HFFc6 (cell line): ENCODE data around the gene BCAS3. TPM values are rescaled to one million over a fixed set of nuclear protein-coding genes. Genes with fewer than 3 reads are reported as not detected.

Experiments used
- DNase-seq: peaks from one replicate; pipeline ENCODE4 v3.0.0-alpha.2; 2018
- H3K27ac Mint-ChIP-seq: 2 replicates; pipeline ENCODE4 v1.8.0; 2020; ENCODE audit warnings: mild to moderate bottlenecking, mixed read lengths
- H3K27me3 Mint-ChIP-seq: 2 replicates; pipeline ENCODE4 v1.8.0; 2021; ENCODE audit warnings: mild to moderate bottlenecking, moderate library complexity, mixed read lengths; ENCODE audit not compliant: insufficient read depth
- H3K36me3 Mint-ChIP-seq: 2 replicates; pipeline ENCODE4 v1.8.0; 2021; ENCODE audit warnings: low read depth, mixed read lengths
- H3K4me1 Mint-ChIP-seq: 2 replicates; pipeline ENCODE4 v1.8.0; 2020; ENCODE audit warnings: low read depth, mixed read lengths
- H3K4me3 Mint-ChIP-seq: 2 replicates; pipeline ENCODE4 v1.8.0; 2020; ENCODE audit warnings: mild to moderate bottlenecking, moderate library complexity, mixed read lengths
- H3K9me3 Mint-ChIP-seq: 2 replicates; pipeline ENCODE4 v1.8.0; 2020; ENCODE audit warnings: mild to moderate bottlenecking, mixed read lengths
- total RNA-seq, 6 experiments: library from RNA; stranded (reverse); fragmentation: NEBNext Ultra II Directional; extraction: Animal tissue kit (Norgen Biotek cat#: 25700); gene quantifications; 2 replicates in 1 of 6; 3 replicates in 5 of 6; pipeline ENCODE4 v1.2.3, GENCODE V29; 2021
- TF ChIP-seq, protein P1 (sequence below): fragments of 200-600 bp; sonication (generic); IDR thresholded peaks from 2 replicates; pipeline ENCODE4 v1.5.0; 2021; ENCODE audit warnings: antibody characterized with exemption, mild to moderate bottlenecking

The BCAS3 gene
- total RNA-seq, 6 experiments from 2014 or later: 9.8 to 13.8 (median 12.0) TPM

GRCh38 chr17:61395409-61395982 is 717.8 kb downstream of the BCAS3 start:
- peaks cover 5% of the 10 kb centered on the region; the same call in 1 of the 2 replicates for H3K36me3 Mint-ChIP-seq
- TF ChIP-seq, protein P1, sequence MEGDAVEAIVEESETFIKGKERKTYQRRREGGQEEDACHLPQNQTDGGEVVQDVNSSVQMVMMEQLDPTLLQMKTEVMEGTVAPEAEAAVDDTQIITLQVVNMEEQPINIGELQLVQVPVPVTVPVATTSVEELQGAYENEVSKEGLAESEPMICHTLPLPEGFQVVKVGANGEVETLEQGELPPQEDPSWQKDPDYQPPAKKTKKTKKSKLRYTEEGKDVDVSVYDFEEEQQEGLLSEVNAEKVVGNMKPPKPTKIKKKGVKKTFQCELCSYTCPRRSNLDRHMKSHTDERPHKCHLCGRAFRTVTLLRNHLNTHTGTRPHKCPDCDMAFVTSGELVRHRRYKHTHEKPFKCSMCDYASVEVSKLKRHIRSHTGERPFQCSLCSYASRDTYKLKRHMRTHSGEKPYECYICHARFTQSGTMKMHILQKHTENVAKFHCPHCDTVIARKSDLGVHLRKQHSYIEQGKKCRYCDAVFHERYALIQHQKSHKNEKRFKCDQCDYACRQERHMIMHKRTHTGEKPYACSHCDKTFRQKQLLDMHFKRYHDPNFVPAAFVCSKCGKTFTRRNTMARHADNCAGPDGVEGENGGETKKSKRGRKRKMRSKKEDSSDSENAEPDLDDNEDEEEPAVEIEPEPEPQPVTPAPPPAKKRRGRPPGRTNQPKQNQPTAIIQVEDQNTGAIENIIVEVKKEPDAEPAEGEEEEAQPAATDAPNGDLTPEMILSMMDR: no peak
- 0 out of 2 replicates have a peak overlapping the region, but pooled peaks have one; percentile 34 for H3K4me3 Mint-ChIP-seq
- H3K27me3 Mint-ChIP-seq: no peaks in the 10 kb centered on the region; the same call in none of the 2 replicates
- H3K27ac Mint-ChIP-seq: peak overlapping the region; percentile 75
- peaks cover 32% of the 10 kb centered on the region for H3K4me1 Mint-ChIP-seq
- no peaks in the 10 kb centered on the region for H3K9me3 Mint-ChIP-seq
- DNase-seq: no peak

DNA sequence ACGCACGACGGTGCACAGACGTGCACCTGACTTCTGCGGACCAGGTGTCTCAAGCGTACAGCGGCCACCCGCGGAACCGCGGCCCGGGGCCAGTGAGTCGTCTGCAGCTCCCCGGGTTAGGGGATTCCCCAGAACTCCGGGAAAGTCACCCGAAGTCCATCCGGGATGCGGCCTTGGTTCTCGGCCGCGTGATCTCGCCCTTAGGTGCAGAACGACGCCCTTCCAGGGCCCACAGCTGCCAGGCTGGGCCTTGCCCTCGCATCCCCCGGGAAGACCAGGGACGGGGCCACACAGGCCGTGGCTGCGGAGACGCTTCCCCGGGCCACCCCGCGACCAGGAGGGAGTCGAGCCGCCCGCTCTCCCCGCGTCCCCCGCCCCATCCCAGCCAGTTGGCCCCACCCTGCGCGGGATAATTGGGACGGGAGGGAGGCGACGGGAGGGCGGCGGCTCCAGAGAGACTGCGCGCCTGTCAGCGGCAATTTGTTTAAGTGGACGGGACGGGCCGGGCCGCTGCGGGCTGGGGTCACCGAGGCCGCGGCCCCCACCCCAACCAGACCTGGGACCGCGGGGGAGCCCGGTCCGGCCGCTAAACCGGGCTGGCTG is 718.4 kb downstream of the BCAS3 start:
- Mint-ChIP-seq H3K9me3 (no peaks in the 10 kb centered on the region), H3K27ac (no peak overlapping the region), H3K4me3 (no peak overlapping the region), H3K27me3 (peaks cover 2% of the 10 kb centered on the region), H3K36me3 (peaks cover 10% of the 10 kb centered on the region), H3K4me1 (peaks cover 32% of the 10 kb centered on the region)
- no peak for DNase-seq
- TF ChIP-seq, protein P1: no peak

GRCh38 chr17:61396586-61397085 is 719.0 kb downstream of the BCAS3 start:
- Mint-ChIP-seq H3K4me3 (no peak overlapping the region), H3K4me1 (peaks cover 32% of the 10 kb centered on the region), H3K27ac (no peak overlapping the region), H3K36me3 (peaks cover 16% of the 10 kb centered on the region), H3K9me3 (no peaks in the 10 kb centered on the region), H3K27me3 (peaks cover 2% of the 10 kb centered on the region)
- TF ChIP-seq, protein P1: no peak
- DNase-seq: no peak

DNA sequence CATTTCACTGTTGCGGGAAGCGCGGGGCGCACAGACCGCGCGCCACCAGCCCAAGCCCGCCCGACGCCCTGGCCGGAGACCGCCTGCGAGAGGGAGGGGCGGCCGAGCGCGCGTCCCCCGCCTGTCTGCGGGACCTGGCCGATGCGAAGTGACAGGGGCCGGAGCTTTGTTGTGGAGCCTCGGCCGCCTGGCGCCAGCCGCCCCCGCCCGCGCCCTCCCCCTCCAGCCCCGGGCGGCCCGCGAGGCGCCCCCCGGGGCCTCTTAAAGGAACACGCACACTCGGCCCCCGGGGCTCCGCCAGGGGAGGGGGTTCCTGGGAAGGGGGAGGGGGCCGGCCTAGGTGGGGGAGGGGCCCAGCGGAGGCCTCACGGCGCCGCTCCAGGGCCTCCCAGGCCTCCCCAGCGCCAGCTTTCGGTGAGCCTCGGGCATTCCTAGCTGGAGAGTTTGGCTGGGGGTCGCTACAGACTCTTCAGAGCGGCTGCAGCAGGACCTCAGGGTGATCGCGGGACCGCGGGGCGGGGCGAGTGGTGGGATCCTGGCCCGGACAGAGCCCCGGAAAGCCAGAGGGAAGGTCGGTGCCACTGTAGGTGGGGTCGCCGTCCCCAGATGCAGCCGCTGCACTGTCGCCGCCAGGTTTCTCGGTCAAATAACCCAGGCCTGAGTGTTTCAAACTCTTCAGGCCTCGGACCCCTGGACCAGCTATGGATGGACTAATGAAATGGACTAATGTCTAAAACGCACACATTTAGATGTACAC is 719.6 kb downstream of the BCAS3 start:
- Mint-ChIP-seq H3K9me3 (no peaks in the 10 kb centered on the region), H3K27ac (peak overlapping the region; percentile 88), H3K4me1 (peaks cover 33% of the 10 kb centered on the region), H3K4me3 (peak overlapping the region; percentile 95), H3K36me3 (peaks cover 19% of the 10 kb centered on the region), H3K27me3 (peaks cover 2% of the 10 kb centered on the region)
- no peak for DNase-seq
- TF ChIP-seq, protein P1: peak; percentile 28; the same call in 1 of the 2 replicates

GRCh38 chr17:61398721-61399130 is 721.1 kb downstream of the BCAS3 start:
- no peaks in the 10 kb centered on the region for H3K9me3 Mint-ChIP-seq
- DNase-seq: no peak
- peaks cover 41% of the 10 kb centered on the region for H3K4me1 Mint-ChIP-seq
- peaks cover 8% of the 10 kb centered on the region for H3K27me3 Mint-ChIP-seq
- H3K4me3 Mint-ChIP-seq: peak overlapping the region; percentile 95
- H3K36me3 Mint-ChIP-seq: peaks cover 34% of the 10 kb centered on the region
- H3K27ac Mint-ChIP-seq: peak overlapping the region; percentile 88
- TF ChIP-seq, protein P1: no peak
